Stimulated activated CD8-positive, alpha-beta memory T cell treated with anti-CD3 and anti-CD28 coated beads, Interleukin-7, amount 100 ng/mL, for 1 hour (primary cell): Measurements from ENCODE around the gene PCDH7.

Experiments used
- DNase-seq, 2 donors: peaks; one replicate each; pipeline ENCODE4 v3.0.0-alpha.2; 2020; ENCODE audit warnings: low read depth in 2 of 2

The PCDH7 gene, protein sequence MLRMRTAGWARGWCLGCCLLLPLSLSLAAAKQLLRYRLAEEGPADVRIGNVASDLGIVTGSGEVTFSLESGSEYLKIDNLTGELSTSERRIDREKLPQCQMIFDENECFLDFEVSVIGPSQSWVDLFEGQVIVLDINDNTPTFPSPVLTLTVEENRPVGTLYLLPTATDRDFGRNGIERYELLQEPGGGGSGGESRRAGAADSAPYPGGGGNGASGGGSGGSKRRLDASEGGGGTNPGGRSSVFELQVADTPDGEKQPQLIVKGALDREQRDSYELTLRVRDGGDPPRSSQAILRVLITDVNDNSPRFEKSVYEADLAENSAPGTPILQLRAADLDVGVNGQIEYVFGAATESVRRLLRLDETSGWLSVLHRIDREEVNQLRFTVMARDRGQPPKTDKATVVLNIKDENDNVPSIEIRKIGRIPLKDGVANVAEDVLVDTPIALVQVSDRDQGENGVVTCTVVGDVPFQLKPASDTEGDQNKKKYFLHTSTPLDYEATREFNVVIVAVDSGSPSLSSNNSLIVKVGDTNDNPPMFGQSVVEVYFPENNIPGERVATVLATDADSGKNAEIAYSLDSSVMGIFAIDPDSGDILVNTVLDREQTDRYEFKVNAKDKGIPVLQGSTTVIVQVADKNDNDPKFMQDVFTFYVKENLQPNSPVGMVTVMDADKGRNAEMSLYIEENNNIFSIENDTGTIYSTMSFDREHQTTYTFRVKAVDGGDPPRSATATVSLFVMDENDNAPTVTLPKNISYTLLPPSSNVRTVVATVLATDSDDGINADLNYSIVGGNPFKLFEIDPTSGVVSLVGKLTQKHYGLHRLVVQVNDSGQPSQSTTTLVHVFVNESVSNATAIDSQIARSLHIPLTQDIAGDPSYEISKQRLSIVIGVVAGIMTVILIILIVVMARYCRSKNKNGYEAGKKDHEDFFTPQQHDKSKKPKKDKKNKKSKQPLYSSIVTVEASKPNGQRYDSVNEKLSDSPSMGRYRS (N-terminal part only)

DNA sequence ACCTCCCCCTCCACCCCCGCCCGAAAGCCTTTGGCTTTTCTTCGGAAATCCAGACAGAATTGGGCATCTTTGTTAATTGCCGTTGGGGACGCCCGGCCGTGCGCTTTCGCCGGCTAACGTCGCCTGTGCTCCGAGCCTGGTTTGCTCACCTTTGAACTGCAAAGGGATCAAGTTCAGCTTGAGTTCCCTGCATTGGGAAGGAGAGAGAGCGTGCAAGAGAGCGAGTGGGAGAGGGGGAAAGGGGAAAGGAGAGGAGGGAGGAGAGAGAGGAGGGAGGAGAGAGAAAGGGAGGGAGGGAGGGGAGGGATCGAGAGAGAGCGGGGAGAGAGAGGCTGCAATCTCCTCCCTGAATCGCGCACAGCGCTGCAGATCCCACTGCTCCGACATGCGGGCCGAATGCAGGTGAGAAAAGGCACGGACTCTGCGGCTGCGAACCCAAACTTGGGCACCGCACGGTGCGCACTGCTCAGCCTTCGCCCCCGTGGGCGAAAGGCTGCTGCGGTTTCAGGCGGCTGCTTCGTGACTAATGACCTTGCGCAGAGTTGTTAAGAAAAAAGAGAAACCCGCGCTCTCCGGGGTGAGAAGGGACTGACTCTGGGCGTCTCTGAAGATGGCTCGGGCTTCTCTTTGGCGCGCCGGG lies at the start of gene PCDH7:
Gene PCDH7 (plus strand): TSS at position 349 of the 640 bp plus-strand sequence. CDS start 1,054 bp downstream, outside the sequence.
- DNase-seq: no peak

DNA sequence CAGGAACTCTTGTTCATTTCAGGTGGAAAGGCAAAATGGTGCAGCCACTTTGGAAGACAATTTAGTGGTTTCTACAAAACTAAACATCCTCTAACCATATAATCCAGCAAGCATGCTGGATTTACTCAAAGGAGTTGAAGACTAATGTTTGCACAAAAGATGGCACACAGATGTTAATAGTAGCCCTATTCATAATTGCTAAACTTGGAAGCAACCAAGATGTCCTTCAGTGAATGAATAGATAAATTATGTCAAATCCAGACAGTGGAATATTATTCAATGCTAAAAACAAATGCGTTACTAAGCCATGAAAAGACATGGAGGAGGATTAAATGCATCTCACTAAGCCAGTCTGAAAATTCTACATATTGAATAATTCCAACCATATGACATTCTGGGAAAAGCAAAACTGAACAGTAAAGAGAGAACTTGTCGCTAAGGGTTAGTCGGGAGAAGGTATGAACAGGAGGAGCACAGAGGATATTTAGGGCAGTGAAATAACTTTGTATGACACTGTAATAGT lies 48.2 kb upstream of the PCDH7 start:
- no peak for DNase-seq

DNA sequence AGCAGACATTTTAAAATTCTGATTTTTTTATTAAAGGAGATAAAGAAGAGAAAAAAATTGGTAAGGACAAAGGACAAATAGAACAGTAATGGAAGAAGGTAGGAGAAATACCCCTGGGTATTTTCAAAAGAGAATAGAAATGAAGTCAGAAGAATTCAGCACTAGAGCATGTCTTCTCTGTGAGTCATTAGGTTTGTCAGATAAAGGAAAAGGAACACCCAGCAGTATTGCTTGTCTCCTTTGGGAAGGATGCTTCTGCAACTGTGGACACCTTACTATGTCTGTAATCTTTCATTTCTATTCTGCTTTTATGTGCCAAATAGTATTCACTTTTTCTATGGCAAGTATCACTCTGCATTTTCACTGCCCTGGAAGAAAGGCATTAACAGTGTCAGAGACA lies 24.0 kb upstream of the PCDH7 start:
- no peak for DNase-seq

DNA sequence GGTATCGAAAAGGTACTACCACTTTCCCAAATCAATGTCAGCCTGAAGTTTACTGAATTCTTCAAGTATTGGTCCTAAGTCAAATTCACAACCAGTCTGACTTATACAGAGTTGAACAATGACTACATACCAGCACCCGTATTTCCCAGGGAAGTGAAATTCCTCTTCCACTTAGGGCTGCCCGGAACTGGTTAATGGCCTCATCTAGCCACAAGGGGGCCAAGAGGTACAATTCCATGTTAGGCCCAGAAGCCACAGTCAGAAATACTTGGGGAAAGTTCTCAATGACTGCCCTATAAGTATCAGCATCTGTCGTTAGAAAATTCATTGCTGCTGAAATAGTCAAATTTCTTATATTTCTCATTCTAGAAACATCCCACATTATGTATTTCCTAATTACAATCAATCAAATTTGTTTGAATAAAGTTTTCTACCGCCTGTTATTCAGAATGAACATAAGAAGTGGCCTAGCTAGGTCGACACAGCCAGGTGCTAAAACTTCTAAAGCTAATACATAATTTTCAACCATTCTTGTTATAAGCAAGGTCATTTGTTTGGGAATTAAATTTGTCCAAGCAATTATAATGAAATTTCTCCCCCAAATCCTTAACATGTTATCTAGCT lies 5.6 kb upstream of the PCDH7 start:
- no peak for DNase-seq

DNA sequence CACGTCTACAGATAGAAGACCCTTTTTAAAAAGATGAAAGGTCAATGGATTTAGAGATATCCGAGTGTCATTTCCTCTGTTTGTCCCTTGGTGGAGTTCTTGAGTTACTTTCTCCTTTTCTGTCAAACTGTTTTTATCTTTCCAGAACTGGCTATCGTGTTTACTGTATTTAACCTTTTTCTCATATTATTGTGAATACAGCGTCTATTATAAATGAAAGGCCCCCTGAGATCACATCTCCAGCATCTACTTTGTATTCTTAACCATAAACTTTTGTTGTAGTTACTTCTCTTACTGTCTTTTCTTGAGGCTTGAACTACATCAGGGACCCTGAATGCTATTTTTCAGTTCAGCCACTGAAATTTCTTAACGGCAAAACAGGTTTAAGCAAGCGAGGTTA lies 4.0 kb upstream of the PCDH7 start:
- DNase-seq: no peak

GRCh38 chr4:30716681-30717207 lies 3.4 kb upstream of the PCDH7 start:
- DNase-seq: no peak

- no peak for DNase-seq
These were observed 2.8 kb upstream of the PCDH7 start for GRCh38 chr4:30717208-30718020.

DNA sequence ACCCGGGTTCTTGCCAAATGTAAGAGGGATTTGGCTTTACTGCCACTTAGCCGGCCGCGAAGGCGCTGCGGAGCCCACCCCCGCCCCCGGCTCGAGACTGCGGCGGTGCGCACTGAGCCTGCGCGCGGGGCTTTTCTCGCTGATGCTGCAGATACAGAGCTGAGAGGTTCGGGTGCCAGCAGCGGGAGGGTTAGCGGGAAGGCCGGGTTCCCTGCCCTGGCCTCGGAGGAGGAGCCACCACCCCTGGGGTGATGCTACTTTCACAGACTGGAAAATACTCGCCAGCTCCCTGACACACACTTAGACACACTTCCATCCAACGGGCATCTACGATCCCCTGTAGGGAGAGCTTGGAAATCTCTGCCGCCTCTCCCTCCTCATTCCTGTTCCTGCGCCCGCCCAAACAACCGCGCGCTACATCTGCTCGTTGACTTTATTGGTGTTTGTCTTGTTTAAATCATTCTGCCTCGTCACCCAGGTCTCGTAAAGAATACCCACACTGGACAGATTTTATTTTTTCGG lies 2.1 kb upstream of the PCDH7 start:
- DNase-seq: no peak

DNA sequence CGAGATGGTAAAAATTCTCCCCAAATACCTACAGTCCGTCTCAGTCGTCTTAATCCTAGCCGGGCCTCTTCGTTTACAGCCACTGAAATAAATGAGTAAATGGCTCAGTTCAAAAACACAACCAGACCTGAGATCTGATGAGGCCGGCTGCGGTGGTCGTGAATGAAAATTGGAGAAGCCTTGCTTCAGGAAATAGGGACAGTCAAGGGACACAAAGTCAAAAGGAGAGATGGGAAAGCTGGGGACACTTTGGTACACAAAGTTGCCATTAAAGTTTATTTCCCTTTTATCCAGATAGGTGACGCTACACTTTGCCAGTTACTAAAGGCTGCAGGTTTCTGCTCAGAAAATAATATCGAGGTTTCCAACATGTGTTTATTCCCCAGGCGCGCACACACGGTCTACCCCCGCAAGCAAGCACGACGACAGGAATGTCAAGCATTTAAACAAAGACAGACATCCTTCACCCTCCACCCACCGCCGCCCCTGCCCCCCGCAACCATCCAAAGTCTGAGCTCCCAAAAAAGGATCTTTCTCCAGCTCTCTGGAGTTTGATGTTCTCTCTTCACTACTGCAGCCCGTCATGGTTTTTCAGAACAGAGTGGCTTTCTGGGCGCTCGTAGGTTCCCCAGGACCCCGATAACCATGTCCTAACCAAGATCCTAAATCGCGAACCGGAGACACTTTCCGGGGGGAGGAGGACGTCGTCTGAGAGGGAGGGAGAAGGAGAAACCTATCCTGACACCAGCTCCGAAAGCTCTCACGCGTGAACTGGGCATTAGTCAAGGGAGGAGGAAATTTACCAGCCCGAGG lies 1.3 kb upstream of the PCDH7 start:
- no peak for DNase-seq

GRCh38 chr4:30719454-30720020 lies 632 bp upstream of the PCDH7 start:
- no peak for DNase-seq

DNA sequence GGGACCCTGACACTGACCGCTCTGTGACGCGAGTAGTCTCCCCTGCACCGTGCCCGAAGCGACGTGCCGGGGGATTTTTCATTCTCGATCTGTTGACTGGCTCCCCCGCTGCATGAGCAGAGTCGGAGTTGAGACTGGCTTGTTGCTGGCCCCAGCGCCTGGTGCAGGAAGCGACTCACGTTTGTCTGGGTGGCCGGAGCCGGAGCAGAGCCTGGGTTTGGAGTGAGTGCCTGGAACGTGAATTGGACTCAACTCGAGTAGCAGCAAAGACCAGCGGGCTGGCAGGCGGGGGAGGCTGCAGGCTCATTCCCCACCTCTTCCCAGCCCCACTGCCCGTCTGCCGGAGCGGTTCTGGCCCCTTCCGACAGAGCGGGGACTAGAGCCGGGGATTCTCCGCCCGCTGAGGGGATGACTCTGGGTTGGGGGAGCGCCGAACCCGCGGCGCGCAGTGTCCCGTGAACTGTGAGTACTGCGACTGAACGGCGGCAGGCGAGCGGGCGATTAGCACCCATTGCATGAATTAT lies 554 bp downstream of the PCDH7 start:
- no peak for DNase-seq

GRCh38 chr4:30721185-30722091 lies 1.3 kb downstream of the PCDH7 start:
- no peak for DNase-seq

- DNase-seq: no peak
These were observed 1.9 kb downstream of the PCDH7 start for GRCh38 chr4:30722092-30722358.

GRCh38 chr4:30722359-30723200 lies 2.4 kb downstream of the PCDH7 start:
- DNase-seq: no peak

DNA sequence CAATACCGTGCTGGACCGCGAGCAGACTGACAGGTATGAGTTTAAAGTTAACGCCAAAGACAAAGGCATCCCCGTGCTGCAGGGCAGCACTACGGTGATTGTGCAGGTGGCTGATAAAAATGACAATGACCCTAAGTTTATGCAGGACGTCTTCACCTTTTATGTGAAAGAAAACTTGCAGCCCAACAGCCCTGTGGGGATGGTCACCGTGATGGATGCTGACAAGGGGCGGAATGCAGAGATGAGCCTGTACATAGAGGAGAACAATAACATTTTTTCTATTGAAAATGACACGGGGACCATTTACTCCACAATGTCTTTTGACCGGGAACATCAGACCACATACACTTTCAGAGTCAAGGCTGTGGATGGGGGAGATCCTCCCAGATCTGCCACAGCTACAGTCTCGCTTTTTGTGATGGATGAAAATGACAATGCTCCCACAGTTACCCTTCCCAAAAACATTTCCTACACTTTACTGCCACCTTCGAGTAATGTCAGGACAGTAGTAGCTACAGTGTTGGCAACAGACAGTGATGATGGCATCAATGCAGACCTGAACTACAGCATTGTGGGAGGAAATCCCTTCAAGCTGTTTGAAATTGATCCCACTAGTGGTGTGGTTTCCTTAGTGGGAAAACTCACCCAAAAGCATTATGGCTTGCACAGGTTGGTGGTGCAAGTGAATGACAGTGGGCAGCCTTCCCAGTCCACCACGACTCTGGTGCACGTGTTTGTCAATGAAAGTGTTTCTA lies 3.2 kb downstream of the PCDH7 start:
- DNase-seq: no peak

DNA sequence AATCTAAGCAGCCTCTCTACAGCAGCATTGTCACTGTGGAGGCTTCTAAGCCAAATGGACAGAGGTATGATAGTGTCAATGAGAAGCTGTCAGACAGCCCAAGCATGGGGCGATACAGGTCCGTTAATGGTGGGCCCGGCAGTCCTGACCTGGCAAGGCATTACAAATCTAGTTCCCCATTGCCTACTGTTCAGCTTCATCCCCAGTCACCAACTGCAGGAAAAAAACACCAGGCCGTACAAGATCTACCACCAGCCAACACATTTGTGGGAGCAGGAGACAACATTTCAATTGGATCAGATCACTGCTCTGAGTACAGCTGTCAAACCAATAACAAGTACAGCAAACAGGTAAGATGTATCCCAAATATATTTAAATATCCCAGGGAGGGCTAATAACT lies 4.1 kb downstream of the PCDH7 start:
- no peak for DNase-seq
